Stomach (tissue), 4 donors: ENCODE data around the gene CAMTA2.

Experiments used
- CTCF ChIP-seq, 7 experiments: fragments of 450-650 bp in 4 of 7; fragments of 200-600 bp in 3 of 7; sonication (generic) in 3 of 7; IDR thresholded peaks; one replicate each; pipeline ENCODE4 v1.5.1; 2016 to 2019; ENCODE audit warnings: antibody characterized with exemption in 7 of 7, control low read depth in 2 of 7, mild to moderate bottlenecking in 1 of 7
- EP300 ChIP-seq: sonication (generic); formaldehyde crosslinking; IDR thresholded peaks from one replicate; pipeline ENCODE4 v1.6.1; 2017; ENCODE audit warnings: antibody characterized with exemption

GRCh38 chr17:4945176-4945943 lies 42.1 kb downstream of the CAMTA2 start:
- TF ChIP-seq CTCF (IDR thresholded peaks at IDR 0.05): no peak
- TF ChIP-seq EP300: no peak
